Eye (tissue), 1 donor: ENCODE data around the gene ACCSL.

Experiments used
- DNase-seq: peaks from one replicate; pipeline ENCODE4 v3.0.0-alpha.2; 2015

ACCSL gene

DNA sequence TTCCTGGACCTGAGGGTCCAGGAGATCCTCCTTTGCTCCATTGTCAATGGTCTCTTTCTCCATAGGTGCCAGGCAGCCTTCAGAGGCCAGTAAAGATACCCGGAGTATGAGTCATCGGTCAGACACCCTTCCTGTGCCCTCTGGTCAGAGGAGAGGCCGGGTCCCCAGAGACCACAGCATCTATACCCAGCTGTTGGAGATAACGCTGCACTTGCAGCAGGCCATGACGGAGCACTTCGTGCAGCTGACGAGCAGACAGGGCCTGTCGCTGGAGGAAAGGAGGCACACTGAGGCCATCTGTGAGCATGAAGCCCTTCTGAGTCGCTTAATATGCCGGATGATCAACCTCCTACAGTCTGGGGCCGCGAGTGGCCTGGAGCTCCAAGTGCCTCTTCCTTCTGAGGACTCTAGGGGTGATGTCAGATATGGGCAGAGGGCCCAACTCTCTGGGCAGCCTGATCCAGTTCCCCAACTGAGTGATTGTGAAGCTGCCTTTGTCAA lies at the start of gene ACCSL:
TSS of gene ACCSL (plus strand) at position 51 of the 501 bp plus-strand sequence. CDS start at position 107, 56 bp downstream.
- DNase-seq: no peak

- DNase-seq: no peak
Observed at GRCh38 chr11:43998308-43998707, 49.5 kb upstream of the ACCSL start.

- no peak for DNase-seq
Observed at GRCh38 chr11:44000731-44001130, 47.0 kb upstream of the ACCSL start.

DNA sequence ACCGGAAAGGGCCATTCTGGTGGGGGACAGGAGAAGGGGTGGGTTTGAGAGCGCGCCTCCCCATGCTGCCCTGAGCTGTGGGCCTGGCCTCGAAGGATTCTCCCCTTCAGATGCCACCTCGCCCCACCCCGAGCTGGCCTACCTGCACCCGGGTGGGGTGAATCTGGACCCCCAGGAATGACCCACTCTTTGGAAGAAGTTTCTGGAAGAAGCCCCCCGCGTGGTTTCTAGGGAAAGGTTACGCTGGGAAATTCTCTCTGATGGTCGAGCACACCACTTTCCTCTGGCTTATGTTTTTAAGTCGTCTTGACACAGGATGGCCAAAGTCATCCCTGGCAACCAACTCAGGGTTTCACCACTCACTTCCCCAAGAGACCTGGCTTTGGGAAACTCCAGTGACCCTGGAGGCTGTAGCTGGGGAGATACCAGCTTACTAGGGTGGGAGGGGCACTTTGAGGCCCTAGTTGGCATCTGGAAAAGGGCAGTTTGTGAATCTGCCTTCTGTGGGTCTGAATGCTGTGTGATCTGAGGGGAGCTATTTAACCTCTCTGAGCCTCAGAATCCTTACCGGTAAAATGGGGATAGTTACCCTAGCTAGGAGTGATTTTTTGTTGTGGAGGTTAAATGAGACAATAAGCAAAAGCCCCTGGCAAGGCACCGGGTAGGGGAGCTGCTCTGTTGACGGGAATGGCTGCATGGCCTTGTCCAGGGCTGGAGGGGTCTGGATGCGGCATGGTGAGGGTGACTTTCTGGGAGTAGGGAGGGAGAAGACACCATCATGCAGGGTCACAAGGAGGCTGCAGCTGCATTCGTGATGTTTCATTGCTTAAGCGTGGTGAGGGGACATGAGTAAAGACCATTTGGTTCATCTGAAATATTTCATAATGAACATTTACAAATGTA lies 45.3 kb upstream of the ACCSL start:
- no peak for DNase-seq

DNA sequence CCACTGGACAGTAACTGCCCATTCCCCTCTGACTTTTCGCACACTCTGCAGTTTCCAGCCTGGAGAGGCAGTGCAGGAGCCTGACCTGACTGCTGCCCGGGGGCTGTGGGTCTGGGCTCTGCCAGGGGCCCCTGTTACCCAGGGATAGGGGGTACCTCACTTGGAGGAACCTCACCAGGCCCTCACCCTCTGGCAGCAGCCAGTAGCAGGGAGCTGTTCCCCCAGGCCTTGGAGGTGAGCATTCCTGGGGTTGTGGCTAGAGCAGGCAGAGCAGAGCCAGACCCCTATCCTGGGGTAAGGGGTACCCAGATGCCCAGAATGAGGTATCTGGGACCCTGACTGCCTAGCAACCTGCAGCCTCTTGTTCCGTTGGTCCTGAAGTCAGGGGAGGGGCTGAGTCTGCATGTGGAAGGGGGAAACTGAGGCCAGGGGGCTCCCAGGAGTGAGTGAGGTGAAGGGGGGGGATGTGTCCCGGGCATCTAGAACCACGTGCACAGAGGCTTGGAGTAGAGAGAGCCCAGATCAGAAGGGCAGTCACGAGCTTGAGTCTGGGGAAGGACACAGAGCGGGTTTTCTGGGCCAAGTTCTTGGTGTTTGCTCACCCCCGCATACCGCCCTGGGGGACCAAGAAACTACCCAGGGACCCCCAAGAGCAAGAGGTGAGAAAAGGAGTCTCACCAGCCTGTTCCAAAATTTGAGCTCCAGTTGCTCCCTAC lies 43.9 kb upstream of the ACCSL start:
- no peak for DNase-seq

DNA sequence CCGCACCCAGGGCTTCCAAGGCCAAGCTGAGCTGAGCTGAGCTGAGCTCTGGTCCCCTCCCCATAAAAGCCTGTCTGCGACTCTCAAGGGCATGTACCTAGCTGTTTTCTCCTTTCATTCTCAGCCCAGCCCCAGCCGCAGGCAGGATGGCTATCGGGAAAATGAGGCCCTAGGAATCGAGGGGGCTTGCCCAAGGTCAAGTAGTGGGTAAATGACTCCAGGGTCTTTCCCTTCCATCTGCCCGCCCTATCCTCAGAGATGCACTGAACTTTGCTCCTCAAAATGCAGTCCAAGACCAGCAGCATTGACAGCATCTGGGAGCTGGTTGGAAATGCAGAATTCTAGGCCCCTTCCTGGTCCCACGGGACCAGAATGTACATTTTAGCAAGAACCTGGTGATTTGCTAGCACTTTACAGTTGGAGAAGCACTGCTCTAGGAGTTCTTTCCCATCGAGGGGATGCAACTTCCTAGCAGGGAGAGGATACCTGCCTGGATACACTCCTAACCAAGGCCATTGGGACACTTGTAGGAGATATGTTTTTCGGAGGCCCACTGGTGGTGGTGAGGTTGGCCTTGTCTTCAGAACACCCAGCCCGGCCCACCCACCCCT lies 43.2 kb upstream of the ACCSL start:
- DNase-seq: peak; percentile 12

- peak; percentile 92 for DNase-seq
Observed at GRCh38 chr11:44005063-44005701, 42.6 kb upstream of the ACCSL start.

DNA sequence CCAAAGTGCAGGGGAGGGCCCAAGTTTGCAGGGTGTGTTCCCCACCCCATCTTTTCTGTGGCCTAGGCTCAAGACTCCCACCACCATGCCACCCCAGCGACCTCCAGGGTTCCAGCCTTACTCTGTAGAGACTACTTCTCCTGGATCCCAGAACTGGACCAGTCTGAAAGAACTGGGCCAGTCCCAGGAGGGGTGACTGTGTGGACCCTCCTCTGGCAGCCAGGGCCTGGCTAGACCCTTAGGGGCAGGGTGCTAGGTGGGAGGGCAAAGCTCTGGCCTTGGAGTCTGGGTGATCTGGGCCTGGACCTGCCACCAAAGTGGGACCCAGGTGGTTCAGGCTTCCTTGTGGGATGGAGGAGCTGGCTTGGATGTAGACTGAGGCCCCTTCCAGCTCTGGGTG lies 41.8 kb upstream of the ACCSL start:
- no peak for DNase-seq

DNA sequence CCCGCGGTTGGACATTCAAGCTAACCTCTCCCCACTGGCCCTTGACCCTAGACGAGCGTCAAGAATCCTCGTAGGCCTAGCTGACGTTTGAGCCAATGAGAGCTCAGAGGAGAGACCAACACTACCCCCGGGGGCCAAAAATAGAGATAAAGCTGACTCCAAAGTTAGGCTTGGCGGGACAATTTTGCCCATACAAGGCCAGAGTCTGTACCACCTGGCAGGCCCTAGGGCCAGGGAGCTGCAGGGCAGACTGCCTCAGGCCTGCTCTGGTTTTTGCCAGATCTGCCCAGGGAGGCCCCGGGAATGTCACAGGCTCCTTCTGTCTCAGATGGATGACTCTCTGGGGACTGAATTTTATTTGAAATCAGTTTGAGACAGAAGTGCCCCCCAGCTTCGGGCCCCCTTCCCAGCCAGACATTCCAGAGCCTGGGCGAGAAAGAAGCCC lies 40.8 kb upstream of the ACCSL start:
- DNase-seq: no peak

GRCh38 chr11:44007481-44008087 lies 40.2 kb upstream of the ACCSL start:
- no peak for DNase-seq

GRCh38 chr11:44008088-44008501 lies 39.7 kb upstream of the ACCSL start:
- DNase-seq: no peak

GRCh38 chr11:44008698-44009097 lies 39.1 kb upstream of the ACCSL start:
- no peak for DNase-seq

DNA sequence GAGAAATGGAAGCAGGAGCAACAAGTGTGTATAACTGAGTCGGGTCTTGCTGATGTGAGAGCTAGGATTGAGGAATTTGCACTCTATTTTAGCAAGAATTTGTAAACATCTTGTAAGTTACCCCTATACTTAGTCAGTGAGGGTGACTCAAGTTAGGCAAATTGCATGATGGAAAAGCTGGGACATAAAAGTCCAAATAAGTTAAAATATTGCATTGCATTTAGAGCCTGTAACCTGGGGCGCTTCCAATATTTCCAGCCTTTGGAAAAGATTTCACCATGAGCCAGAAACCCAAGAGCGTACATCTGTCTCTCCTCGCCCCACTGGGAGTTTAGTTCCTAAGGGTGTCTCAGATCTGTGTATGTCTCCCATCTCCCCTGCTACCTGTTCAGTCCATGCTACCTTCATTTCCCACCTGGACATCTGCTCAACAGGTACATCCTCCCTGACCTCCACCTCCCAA lies 37.0 kb upstream of the ACCSL start:
- no peak for DNase-seq

DNA sequence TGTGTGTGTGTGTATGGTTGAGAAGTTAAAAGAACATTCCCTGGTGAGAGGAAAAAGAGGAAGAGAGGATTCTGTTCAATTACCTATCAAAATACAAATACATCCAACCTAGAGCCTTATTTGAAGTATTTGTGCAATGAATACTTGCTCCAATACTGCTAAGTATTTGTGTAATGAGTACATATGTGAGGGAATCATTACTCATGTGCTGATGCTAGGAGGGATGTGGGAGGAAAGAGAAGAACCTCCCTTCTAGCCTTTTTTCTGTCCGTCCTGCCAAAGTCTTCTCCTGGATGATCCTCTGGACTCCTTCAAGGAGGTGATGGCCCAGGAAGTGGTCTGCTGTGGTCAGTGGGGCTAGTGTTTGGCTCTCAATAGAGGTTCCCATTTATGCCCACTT lies 36.0 kb upstream of the ACCSL start:
- DNase-seq: no peak

DNA sequence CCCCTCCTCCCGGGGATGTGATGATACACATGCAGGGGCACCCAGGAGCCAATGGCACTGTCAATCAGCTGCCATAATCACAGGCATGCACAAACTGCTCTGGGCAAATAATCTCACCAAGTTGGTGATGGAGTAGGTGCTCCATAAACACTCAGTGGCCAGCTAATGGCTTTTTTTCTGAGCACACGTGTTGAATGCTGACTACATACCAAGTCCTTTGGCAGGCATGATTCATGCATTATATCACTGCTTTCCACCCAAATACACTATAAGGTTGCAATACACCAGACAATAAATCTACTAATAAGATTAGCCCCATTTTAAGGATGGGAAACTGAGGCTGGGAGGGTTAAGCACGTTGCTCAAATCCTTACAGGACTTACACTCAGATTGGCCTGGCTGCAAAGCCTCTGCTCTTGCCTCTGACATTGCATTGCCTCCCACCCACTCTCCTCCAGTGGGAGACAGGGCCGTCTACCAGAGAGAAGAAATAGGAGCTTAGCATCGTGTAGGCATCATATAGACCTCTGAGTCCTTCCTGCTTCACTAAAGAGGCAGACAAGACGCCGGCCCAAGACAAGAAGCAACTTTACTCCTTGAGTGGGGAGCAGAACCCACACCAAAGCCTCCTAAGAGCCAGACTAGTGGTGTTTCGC lies 32.7 kb upstream of the ACCSL start:
- DNase-seq: no peak

- DNase-seq: no peak
Observed at GRCh38 chr11:44015624-44016007, 32.2 kb upstream of the ACCSL start.

DNA sequence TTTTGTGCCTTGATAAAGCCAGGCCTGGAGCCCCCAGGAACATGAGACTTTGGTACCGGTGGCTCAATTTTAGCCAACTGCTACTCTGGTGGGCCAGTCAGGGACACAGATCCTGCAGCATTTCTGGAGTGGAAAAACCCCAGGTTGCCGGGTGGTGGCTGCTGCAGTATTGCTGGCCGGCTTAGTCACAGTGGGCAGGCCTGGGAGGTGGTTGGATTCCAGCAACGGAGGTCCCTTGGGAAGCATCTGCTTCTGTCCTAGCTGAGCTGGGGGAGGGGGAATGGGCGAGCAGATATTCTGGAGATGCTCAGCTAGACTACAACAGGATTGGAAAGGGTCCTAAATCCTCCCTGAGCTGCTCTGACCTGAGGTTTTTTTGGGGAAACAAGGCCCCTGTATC lies 31.6 kb upstream of the ACCSL start:
- no peak for DNase-seq

GRCh38 chr11:44016546-44017442 lies 31.0 kb upstream of the ACCSL start:
- no peak for DNase-seq

DNA sequence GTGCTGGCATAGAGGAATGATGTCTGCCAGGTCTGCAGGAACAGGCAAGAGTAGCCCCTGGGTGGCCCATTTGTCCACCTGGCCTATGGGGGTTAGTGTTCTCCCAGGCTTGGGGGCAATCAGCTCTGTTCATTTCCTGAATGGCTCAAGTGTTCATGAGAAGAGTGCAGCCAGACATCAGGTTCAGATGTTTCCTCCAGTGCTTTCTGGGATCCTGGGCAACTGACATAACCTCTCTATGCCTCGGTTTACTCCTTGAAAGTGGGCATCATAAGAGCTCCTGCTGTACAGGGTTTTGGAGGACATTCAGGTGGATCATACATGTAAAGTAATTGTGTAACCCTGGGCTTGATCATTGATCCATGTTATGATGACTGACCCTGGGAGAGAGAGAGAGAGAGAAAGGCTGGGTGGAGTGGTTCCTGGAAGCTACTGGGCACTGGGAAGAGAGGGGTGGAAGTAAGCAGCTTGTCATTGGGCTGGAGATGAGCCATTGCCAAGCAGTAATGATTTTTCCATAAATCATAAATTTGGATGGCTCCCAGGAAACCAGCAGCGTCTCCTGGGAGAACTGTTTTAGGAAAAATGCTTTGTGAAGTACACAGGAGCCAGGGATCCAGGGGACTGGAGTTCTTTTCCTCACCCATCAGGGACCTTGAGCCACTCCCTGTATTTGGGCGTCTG lies 30.2 kb upstream of the ACCSL start:
- DNase-seq: no peak

GRCh38 chr11:44018127-44018521 lies 29.7 kb upstream of the ACCSL start:
- DNase-seq: no peak
